ENCODE results near the gene EIF4EBP3. TPM values are rescaled to one million over a fixed set of nuclear protein-coding genes. Genes with fewer than 3 reads are reported as not detected.

The EIF4EBP3 gene
- total and polyA plus RNA-seq, 2 of the 4 experiments (the other 2 are of a cell fraction), result 0.36 to 2.1 TPM

DNA sequence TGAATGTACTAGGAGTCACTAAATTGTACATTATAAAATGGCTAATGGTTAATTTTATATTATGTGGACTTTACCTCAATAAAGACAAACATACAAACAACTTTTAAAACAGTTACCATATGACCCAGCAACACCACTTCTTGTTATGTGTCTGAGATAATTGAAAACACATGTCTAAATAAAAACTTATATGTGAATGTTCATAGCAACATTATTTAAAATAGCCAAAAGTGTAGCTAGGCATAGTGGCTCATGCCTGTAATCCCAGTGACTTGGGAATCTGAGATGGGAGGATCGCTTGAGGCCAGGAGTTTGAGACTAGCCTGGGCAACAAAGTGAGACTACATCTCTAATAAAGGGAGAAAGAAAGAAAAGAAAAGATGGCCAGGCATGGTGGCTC lies 40.0 kb downstream of the EIF4EBP3 start:
- Histone ChIP-seq H4K20me1 (ENCODE audit: insufficient read depth, low read length) (no peaks in the 10 kb centered on the region), H2BK120ac (ENCODE audit: low read depth, low read length) (no peak overlapping the region), H3K9me1 (ENCODE audit: insufficient read depth, low read length) (no peaks in the 10 kb centered on the region), H3K27ac (ENCODE audit: insufficient read depth, low read length) (no peak overlapping the region), H2AK5ac (ENCODE audit: low read depth, low read length) (no peak overlapping the region; the same call in 1 of the 2 replicates), H2BK20ac (ENCODE audit: low read depth, low read length) (no peak overlapping the region), H4K5ac (ENCODE audit: low read depth, low read length) (no peak overlapping the region), H3K79me1 (ENCODE audit: low read depth in 1 of 2, low read length in 2 of 2) (no peaks in the 10 kb centered on the region), H3K56ac (ENCODE audit: extremely low read depth, insufficient read depth, low read length) (no peak overlapping the region), H3K9ac (ENCODE audit: low read depth, low read length) (no peak overlapping the region), H3K9me3 (ENCODE audit: control insufficient read depth, insufficient read depth, low read length) (peaks cover 1% of the 10 kb centered on the region; the same call in 1 of the 2 replicates), H3K27me3 (ENCODE audit: control insufficient read depth, insufficient read depth, low read length) (no peaks in the 10 kb centered on the region), H3K18ac (ENCODE audit: low read depth, low read length) (no peak overlapping the region), H3K4me3 (ENCODE audit: insufficient read depth, low read depth, low read length) (no peak overlapping the region), H3K4me2 (ENCODE audit: low read depth, low read length) (no peak overlapping the region), H3K23ac (ENCODE audit: low read depth, low read length) (no peak overlapping the region), H3K36me3 (ENCODE audit: control insufficient read depth, insufficient read depth, low read length) (no peaks in the 10 kb centered on the region), H3K4ac (ENCODE audit: low read depth, low read length) (no peak overlapping the region), H2AFZ (replicated peaks; ENCODE audit: low read length, poor library complexity) (no peak overlapping the region), H3K4me1 (ENCODE audit: control insufficient read depth, insufficient read depth, low read length) (peaks cover 12% of the 10 kb centered on the region), H2BK5ac (ENCODE audit: low read depth, low read length, poor library complexity, severe bottlenecking) (no peak overlapping the region), H4K91ac (ENCODE audit: insufficient read depth, low read depth, low read length) (no peak overlapping the region), H2BK15ac (ENCODE audit: low read depth, low read length) (no peak overlapping the region), H4K8ac (ENCODE audit: low read depth in 2 of 2, low read length in 2 of 2) (no peak overlapping the region), H3K14ac (replicated peaks; ENCODE audit: low read depth, low read length) (no peak overlapping the region), H2AK9ac (replicated peaks; ENCODE audit: low read depth, low read length, poor library complexity) (no peak overlapping the region)
- in situ Hi-C loops (cut with MboI; ENCODE audit: low sequenced_read_pairs), result no loop called here
- ATAC-seq (ENCODE audit: low read depth) (no peak), DNase-seq (no peak)
- POLR2A ChIA-PET (ENCODE audit: unreplicated experiment), result no interaction called here
- dilution Hi-C loops (cut with HindIII; ENCODE audit: low sequenced_read_pairs, unreplicated experiment), result no loop called here
- BruUV-seq (replicated peaks), result no TSS peak
- TF ChIP-seq NFE2L2 (IDR thresholded peaks at IDR 0.05; ENCODE audit: low read depth, low read length) (no peak), CHD1 (IDR thresholded peaks at IDR 0.05; ENCODE audit: low read depth, low read length) (no peak), CEBPB (IDR thresholded peaks at IDR 0.05; ENCODE audit: low read depth, low read length) (no peak), POLR2A (IDR thresholded peaks at IDR 0.05; ENCODE audit: low read depth, low read length) (no peak), RFX5 (IDR thresholded peaks at IDR 0.05; ENCODE audit: low read depth, low read length) (no peak)
- TF ChIP-seq, protein P1, sequence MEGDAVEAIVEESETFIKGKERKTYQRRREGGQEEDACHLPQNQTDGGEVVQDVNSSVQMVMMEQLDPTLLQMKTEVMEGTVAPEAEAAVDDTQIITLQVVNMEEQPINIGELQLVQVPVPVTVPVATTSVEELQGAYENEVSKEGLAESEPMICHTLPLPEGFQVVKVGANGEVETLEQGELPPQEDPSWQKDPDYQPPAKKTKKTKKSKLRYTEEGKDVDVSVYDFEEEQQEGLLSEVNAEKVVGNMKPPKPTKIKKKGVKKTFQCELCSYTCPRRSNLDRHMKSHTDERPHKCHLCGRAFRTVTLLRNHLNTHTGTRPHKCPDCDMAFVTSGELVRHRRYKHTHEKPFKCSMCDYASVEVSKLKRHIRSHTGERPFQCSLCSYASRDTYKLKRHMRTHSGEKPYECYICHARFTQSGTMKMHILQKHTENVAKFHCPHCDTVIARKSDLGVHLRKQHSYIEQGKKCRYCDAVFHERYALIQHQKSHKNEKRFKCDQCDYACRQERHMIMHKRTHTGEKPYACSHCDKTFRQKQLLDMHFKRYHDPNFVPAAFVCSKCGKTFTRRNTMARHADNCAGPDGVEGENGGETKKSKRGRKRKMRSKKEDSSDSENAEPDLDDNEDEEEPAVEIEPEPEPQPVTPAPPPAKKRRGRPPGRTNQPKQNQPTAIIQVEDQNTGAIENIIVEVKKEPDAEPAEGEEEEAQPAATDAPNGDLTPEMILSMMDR (conservative IDR thresholded peaks at IDR 0.05; ENCODE audit: low read depth, low read length), result no peak
- CTCF ChIA-PET, result no interaction called here
- intact Hi-C loops (cut with micrococcal nuclease), result no loop called here
- no CpG with 5 or more reads among the region's 1 CpG for WGBS, 2 experiments (ENCODE audit: extremely low coverage in 2 of 2, insufficient read length in 1 of 2)
